Body of pancreas (tissue), 4 donors: ENCODE measurements around the gene RAB5IF. TPM values are rescaled to one million over a fixed set of nuclear protein-coding genes. Genes with fewer than 3 reads are reported as not detected.

Source experiments
- ATAC-seq: fragments of 150-250 bp; one replicate; pipeline ENCODE4 v1.9.1; 2016
- DNase-seq, 4 donors: peaks; one replicate each; pipeline ENCODE4 v3.0.0-alpha.2; 2019
- H3K27ac ChIP-seq, 4 donors: fragments of 200-600 bp; sonication (generic); 1 replicate in 3 of 4; 2 replicates in 1 of 4; pipeline versions ENCODE4 v1.5.1 to v1.6.1; 2016 to 2019; ENCODE audit warnings: mild to moderate bottlenecking in 1 of 4, mixed read lengths in 1 of 4, moderate library complexity in 1 of 4
- H3K27me3 ChIP-seq, 2 donors: fragments of 200-600 bp; sonication (generic); one replicate each; pipeline ENCODE4 v1.6.0; 2016; ENCODE audit warnings: mild to moderate bottlenecking in 1 of 2
- H3K36me3 ChIP-seq, 2 donors: fragments of 200-600 bp; sonication (generic); replicated peaks in 1 of 2; 2 replicates each; pipeline ENCODE4 v1.5.1; 2016; ENCODE audit warnings: low read depth in 2 of 2; ENCODE audit not compliant: insufficient read depth in 1 of 2
- H3K4me1 ChIP-seq: fragments of 200-600 bp; sonication (generic); one replicate; pipeline ENCODE4 v1.6.0; 2016
- H3K4me3 ChIP-seq, 2 donors: fragments of 200-600 bp; sonication (generic); 1 replicate in 1 of 2; 2 replicates in 1 of 2; pipeline ENCODE4 v1.5.1; 2016 to 2019
- H3K9me3 ChIP-seq, 3 donors: fragments of 200-600 bp; sonication (generic); 1 replicate in 2 of 3; 2 replicates in 1 of 3; pipeline ENCODE4 v1.5.1; 2016
- CTCF ChIP-seq, 7 experiments: fragments of 450-650 bp in 4 of 7; fragments of 200-600 bp in 3 of 7; sonication (generic) in 3 of 7; IDR thresholded peaks; one replicate each; pipeline ENCODE4 v1.5.1; 2016 to 2019; ENCODE audit warnings: antibody characterized with exemption in 7 of 7
- POLR2A ChIP-seq, 3 donors: fragments of 450-650 bp; IDR thresholded peaks; one replicate each; pipeline ENCODE4 v1.6.1; 2016; ENCODE audit warnings: antibody characterized with exemption in 3 of 3, mild to moderate bottlenecking in 2 of 3
- WGBS, 2 donors: methylation state at CpG; one replicate each; pipeline ENCODE4 v1.1.5; 2017; 5-methylcytosine and 5-hydroxymethylcytosine counted together
- intact Hi-C: fragments of 100-400 bp; cut with DNase I; formaldehyde crosslinking; loops from one replicate; pipeline ENCODE4 v1.15.1; 2023
- total RNA-seq, 2 donors: library from RNA; depleted of rRNA; stranded (reverse); fragments of >200 nt; gene quantifications; one replicate each; pipeline ENCODE4 v1.1.0, GENCODE V29; 2016

The RAB5IF gene
- total RNA-seq, 2 donors from 2014 or later: 27.0 to 42.0 TPM

- WGBS, 2 donors: 40 to 44% methylated on average over 3 to 9 of the region's 9 CpGs
- no peaks in the 10 kb centered on the region for H3K27me3 ChIP-seq
- no peak within 1 kb of the TSS for H3K4me3 ChIP-seq
- H3K4me1 ChIP-seq: no peaks in the 10 kb centered on the region
- no peaks in the 10 kb centered on the region for H3K36me3 ChIP-seq
- intact Hi-C loops: no loop called here
- no peaks in the 10 kb centered on the region for H3K9me3 ChIP-seq
- DNase-seq (peak in 2 of 4 donors; percentile 10 to 42), ATAC-seq (no peak)
- H3K27ac ChIP-seq: peak within 1 kb of the TSS in 1 of 4 donors; percentile 5
- no peak for TF ChIP-seq CTCF (IDR thresholded peaks at IDR 0.05)
- TF ChIP-seq POLR2A (IDR thresholded peaks at IDR 0.05): peak in 1 of 3 donors; percentile 8
Measured at GRCh38 chr20:36645998-36646397, 40.4 kb downstream of the RAB5IF start, which contains the start of gene SLA2. Gene SLA2, minus strand, starts transcription at chr20:36646196. Its CDS starts 4,861 bp downstream, at chr20:36641335.

- Histone ChIP-seq H3K4me1 (no peaks in the 10 kb centered on the region), H3K27me3 (no peaks in the 10 kb centered on the region), H3K36me3 (no peaks in the 10 kb centered on the region), H3K9me3 (no peaks in the 10 kb centered on the region), H3K27ac (no peak overlapping the region), H3K4me3 (no peak overlapping the region)
- DNase-seq (no peak), ATAC-seq (no peak)
- intact Hi-C loops: no loop called here
- WGBS, 2 donors: 88 to 90% methylated on average over 3 of the region's 3 CpGs
- TF ChIP-seq POLR2A (IDR thresholded peaks at IDR 0.05) (no peak), CTCF (IDR thresholded peaks at IDR 0.05) (no peak)
Measured at GRCh38 chr20:36646678-36647077, 41.1 kb downstream of the RAB5IF start.

- no peak overlapping the region for H3K27ac ChIP-seq
- no peaks in the 10 kb centered on the region for H3K9me3 ChIP-seq
- H3K27me3 ChIP-seq: no peaks in the 10 kb centered on the region
- 62 to 70% methylated on average over 8 of the region's 8 CpGs for WGBS, 2 donors
- no peaks in the 10 kb centered on the region for H3K4me1 ChIP-seq
- ATAC-seq (no peak), DNase-seq (no peak)
- intact Hi-C loops: no loop called here
- H3K4me3 ChIP-seq: no peak overlapping the region
- no peak for TF ChIP-seq CTCF (IDR thresholded peaks at IDR 0.05)
- no peak for TF ChIP-seq POLR2A (IDR thresholded peaks at IDR 0.05)
- H3K36me3 ChIP-seq: no peaks in the 10 kb centered on the region
Measured at GRCh38 chr20:36647196-36648121, 41.9 kb downstream of the RAB5IF start.

DNA sequence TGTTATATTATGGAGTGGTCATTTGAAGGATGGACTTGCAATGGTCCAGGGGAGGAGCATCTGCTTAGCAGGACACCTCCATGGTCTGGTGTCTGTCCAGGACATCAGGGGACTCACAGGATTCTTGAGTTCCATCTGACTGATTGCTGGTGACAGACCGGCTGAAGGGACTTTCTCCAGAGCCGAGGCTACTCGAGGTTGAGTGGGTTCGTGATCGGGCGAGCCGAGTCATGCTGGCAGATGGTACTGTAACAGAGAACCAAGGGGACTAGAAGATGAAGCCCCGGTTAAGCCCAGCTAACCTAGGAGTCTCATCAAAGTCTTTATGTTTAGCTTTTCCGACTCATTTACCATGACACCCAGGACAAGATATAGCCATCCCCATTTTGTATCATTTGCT lies 47.9 kb downstream of the RAB5IF start:
- TF ChIP-seq CTCF (IDR thresholded peaks at IDR 0.05) (no peak), POLR2A (IDR thresholded peaks at IDR 0.05) (no peak)
- H3K4me3 ChIP-seq: no peak overlapping the region
- H3K9me3 ChIP-seq: no peaks in the 10 kb centered on the region
- H3K27ac ChIP-seq: no peak overlapping the region
- no peaks in the 10 kb centered on the region for H3K4me1 ChIP-seq
- peaks cover 0 to 4% of the 10 kb centered on the region in 2 donors for H3K36me3 ChIP-seq
- H3K27me3 ChIP-seq: no peaks in the 10 kb centered on the region
- ATAC-seq (no peak), DNase-seq (no peak)
- intact Hi-C loops: no loop called here
- WGBS, 2 donors: 91 to 92% methylated on average over 9 of the region's 9 CpGs
